Chondrocyte (in vitro differentiated cells): ENCODE measurements around the gene CFAP20DC. TPM values are rescaled to one million over a fixed set of nuclear protein-coding genes. Genes with fewer than 3 reads are reported as not detected.

Experiments used
- DNase-seq: peaks from one replicate; pipeline ENCODE4 v3.0.0; 2021; ENCODE audit warnings: mixed read lengths, low spot score
- H3K27ac Mint-ChIP-seq: one replicate; pipeline ENCODE4 v1.8.0; 2021; ENCODE audit warnings: mild to moderate bottlenecking, moderate library complexity, mixed read lengths; ENCODE audit not compliant: unreplicated experiment
- H3K27me3 Mint-ChIP-seq: 2 replicates; pipeline ENCODE4 v1.8.0; 2021; ENCODE audit warnings: low read depth, mixed read lengths
- H3K36me3 Mint-ChIP-seq: 2 replicates; pipeline ENCODE4 v1.8.0; 2021; ENCODE audit warnings: low read depth, mixed read lengths
- H3K4me1 Mint-ChIP-seq: 2 replicates; pipeline ENCODE4 v1.8.0; 2021; ENCODE audit warnings: low read depth, mild to moderate bottlenecking, mixed read lengths
- H3K4me3 Mint-ChIP-seq: one replicate; pipeline ENCODE4 v1.8.0; 2021; ENCODE audit warnings: mild to moderate bottlenecking, moderate library complexity, mixed read lengths; ENCODE audit not compliant: unreplicated experiment
- H3K9me3 Mint-ChIP-seq: 2 replicates; pipeline ENCODE4 v1.8.0; 2021; ENCODE audit warnings: low read depth, mixed read lengths
- CTCF ChIP-seq: fragments of 200-600 bp; sonication (generic); IDR thresholded peaks from 2 replicates; pipeline ENCODE4 v1.5.0; 2021; ENCODE audit warnings: antibody characterized with exemption, mild to moderate bottlenecking, moderate library complexity
- total RNA-seq: library from RNA; stranded (reverse); gene quantifications from 3 replicates; pipeline ENCODE4 v1.2.1, GENCODE V29; 2021

CFAP20DC gene
- total RNA-seq, 1 donor from 2014 or later: 3.1 TPM

- Mint-ChIP-seq H3K4me3 (no peak overlapping the region), H3K36me3 (peaks cover 2% of the 10 kb centered on the region), H3K27ac (no peak overlapping the region), H3K4me1 (no peaks in the 10 kb centered on the region), H3K9me3 (no peaks in the 10 kb centered on the region), H3K27me3 (no peaks in the 10 kb centered on the region)
- no peak for DNase-seq
- TF ChIP-seq CTCF: no peak
Observed at GRCh38 chr3:58880182-58880581, 169.6 kb downstream of the CFAP20DC start.

GRCh38 chr3:58874795-58875194, 175.0 kb downstream of the CFAP20DC start:
- DNase-seq: no peak
- Mint-ChIP-seq H3K4me3 (no peak overlapping the region), H3K27ac (peak overlapping the region; percentile 47), H3K27me3 (no peaks in the 10 kb centered on the region), H3K4me1 (peaks cover 12% of the 10 kb centered on the region), H3K36me3 (no peaks in the 10 kb centered on the region), H3K9me3 (no peaks in the 10 kb centered on the region)
- no peak for TF ChIP-seq CTCF

GRCh38 chr3:58874248-58874741, 175.5 kb downstream of the CFAP20DC start:
- DNase-seq: no peak
- TF ChIP-seq CTCF: no peak
- Mint-ChIP-seq H3K4me3 (no peak overlapping the region), H3K4me1 (peaks cover 12% of the 10 kb centered on the region), H3K36me3 (no peaks in the 10 kb centered on the region), H3K9me3 (no peaks in the 10 kb centered on the region), H3K27ac (peak overlapping the region; percentile 47), H3K27me3 (no peaks in the 10 kb centered on the region)

- H3K4me3 Mint-ChIP-seq: no peak overlapping the region
- no peak for TF ChIP-seq CTCF
- DNase-seq: no peak
- H3K4me1 Mint-ChIP-seq: peaks cover 6% of the 10 kb centered on the region
- H3K9me3 Mint-ChIP-seq: no peaks in the 10 kb centered on the region
- no peaks in the 10 kb centered on the region for H3K36me3 Mint-ChIP-seq
- no peaks in the 10 kb centered on the region for H3K27me3 Mint-ChIP-seq
- no peak overlapping the region for H3K27ac Mint-ChIP-seq
Observed at GRCh38 chr3:58868097-58868779, 181.6 kb downstream of the CFAP20DC start.

- no peaks in the 10 kb centered on the region for H3K9me3 Mint-ChIP-seq
Observed at GRCh38 chr3:58867621-58868020, 182.2 kb downstream of the CFAP20DC start.

More at GRCh38 chr3:58867621-58868020, 182.2 kb downstream of the CFAP20DC start:
- no peaks in the 10 kb centered on the region for H3K27me3 Mint-ChIP-seq
- no peak for TF ChIP-seq CTCF
- no peak overlapping the region for H3K27ac Mint-ChIP-seq
- H3K4me1 Mint-ChIP-seq: peaks cover 6% of the 10 kb centered on the region
- no peak for DNase-seq
- H3K4me3 Mint-ChIP-seq: no peak overlapping the region
- no peaks in the 10 kb centered on the region for H3K36me3 Mint-ChIP-seq
